Tibial nerve (tissue), 4 donors: ENCODE measurements around the gene PCDHGB4.

Experiments used
- EP300 ChIP-seq, 2 donors: sonication (generic); formaldehyde crosslinking; IDR thresholded peaks; one replicate each; pipeline ENCODE4 v1.6.1; 2017; ENCODE audit warnings: antibody characterized with exemption in 2 of 2, mild to moderate bottlenecking in 1 of 2
- POLR2A ChIP-seq, 2 donors: fragments of 450-650 bp; IDR thresholded peaks; one replicate each; pipeline ENCODE4 v1.6.1; 2017; ENCODE audit warnings: antibody characterized with exemption in 2 of 2, mild to moderate bottlenecking in 2 of 2, moderate library complexity in 2 of 2
- TF ChIP-seq, protein P1 (sequence below), 5 experiments: fragments of 200-600 bp in 3 of 5; fragments of 450-650 bp in 2 of 5; sonication (generic) in 3 of 5; IDR thresholded peaks; one replicate each; pipeline ENCODE4 v1.5.1; 2016 to 2019; ENCODE audit warnings: antibody characterized with exemption in 5 of 5, mild to moderate bottlenecking in 3 of 5, moderate library complexity in 2 of 5

DNA sequence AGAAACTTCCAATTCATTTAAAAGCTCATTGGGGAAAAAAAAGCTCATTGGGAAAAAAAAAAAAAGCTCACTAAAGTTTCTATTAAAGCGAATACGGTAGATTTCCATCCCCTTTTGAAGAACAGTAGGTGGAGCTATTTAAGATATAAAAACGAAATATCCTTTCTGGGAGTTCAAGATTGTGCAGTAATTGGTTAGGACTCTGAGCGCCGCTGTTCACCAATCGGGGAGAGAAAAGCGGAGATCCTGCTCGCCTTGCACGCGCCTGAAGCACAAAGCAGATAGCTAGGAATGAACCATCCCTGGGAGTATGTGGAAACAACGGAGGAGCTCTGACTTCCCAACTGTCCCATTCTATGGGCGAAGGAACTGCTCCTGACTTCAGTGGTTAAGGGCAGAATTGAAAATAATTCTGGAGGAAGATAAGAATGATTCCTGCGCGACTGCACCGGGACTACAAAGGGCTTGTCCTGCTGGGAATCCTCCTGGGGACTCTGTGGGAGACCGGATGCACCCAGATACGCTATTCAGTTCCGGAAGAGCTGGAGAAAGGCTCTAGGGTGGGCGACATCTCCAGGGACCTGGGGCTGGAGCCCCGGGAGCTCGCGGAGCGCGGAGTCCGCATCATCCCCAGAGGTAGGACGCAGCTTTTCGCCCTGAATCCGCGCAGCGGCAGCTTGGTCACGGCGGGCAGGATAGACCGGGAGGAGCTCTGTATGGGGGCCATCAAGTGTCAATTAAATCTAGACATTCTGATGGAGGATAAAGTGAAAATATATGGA is 43.0 kb downstream of the PCDHGB4 start, which contains the start of gene PCDHGA12:
- TF ChIP-seq, protein P1, sequence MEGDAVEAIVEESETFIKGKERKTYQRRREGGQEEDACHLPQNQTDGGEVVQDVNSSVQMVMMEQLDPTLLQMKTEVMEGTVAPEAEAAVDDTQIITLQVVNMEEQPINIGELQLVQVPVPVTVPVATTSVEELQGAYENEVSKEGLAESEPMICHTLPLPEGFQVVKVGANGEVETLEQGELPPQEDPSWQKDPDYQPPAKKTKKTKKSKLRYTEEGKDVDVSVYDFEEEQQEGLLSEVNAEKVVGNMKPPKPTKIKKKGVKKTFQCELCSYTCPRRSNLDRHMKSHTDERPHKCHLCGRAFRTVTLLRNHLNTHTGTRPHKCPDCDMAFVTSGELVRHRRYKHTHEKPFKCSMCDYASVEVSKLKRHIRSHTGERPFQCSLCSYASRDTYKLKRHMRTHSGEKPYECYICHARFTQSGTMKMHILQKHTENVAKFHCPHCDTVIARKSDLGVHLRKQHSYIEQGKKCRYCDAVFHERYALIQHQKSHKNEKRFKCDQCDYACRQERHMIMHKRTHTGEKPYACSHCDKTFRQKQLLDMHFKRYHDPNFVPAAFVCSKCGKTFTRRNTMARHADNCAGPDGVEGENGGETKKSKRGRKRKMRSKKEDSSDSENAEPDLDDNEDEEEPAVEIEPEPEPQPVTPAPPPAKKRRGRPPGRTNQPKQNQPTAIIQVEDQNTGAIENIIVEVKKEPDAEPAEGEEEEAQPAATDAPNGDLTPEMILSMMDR (IDR thresholded peaks at IDR 0.05) = peak in 1 of 5 experiments; percentile 15
- TF ChIP-seq POLR2A (IDR thresholded peaks at IDR 0.05) (no peak), EP300 (IDR thresholded peaks at IDR 0.05) (no peak)
